GM15510 (cell line): ENCODE measurements around the gene RAD54L.

ENCODE experiments used
- POLR2A ChIP-seq: IDR thresholded peaks from 3 replicates; pipeline ENCODE4 v1.6.1; 2011; ENCODE audit warnings: borderline replicate concordance; ENCODE audit not compliant: insufficient read length; ENCODE audit errors: extremely low read depth

The RAD54L gene

DNA sequence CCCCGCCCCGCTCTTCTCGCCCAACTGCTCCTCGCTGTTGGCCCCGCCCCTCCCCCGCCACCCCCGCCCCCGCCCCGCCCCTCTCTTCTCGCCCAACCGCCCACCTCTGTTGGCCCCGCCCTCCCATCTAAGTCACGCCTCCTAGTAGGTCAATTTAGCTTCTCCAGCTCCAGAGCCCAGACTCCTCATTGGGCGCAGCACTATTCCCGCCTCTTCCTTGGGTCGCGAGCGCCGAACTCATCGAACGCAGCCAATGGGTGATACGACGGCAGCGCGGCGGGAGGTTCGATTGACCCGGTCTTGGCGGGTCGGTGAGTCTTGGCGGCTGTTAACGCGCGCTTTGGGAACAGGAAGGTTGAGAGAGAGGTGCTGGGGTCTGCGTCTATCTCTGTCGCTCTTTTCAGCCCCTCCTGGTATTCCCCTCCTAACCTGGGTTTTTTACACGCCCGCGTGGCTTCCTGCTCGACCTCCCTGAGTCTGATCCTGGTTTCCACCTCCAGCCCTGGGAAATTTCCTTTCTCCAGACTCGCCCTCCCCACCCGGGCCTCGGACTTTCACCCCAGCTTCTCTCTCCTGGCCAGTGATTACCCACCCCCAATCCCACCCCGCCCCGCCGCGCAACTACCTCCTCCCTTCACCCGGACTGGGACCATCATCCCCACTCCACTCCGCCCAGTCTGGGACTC lies at the start of gene RAD54L:
TSS of gene RAD54L (plus strand) at position 328 of the 686 bp plus-strand sequence. CDS start 643 bp downstream, outside the sequence.
- TF ChIP-seq POLR2A, result peak; percentile 70

DNA sequence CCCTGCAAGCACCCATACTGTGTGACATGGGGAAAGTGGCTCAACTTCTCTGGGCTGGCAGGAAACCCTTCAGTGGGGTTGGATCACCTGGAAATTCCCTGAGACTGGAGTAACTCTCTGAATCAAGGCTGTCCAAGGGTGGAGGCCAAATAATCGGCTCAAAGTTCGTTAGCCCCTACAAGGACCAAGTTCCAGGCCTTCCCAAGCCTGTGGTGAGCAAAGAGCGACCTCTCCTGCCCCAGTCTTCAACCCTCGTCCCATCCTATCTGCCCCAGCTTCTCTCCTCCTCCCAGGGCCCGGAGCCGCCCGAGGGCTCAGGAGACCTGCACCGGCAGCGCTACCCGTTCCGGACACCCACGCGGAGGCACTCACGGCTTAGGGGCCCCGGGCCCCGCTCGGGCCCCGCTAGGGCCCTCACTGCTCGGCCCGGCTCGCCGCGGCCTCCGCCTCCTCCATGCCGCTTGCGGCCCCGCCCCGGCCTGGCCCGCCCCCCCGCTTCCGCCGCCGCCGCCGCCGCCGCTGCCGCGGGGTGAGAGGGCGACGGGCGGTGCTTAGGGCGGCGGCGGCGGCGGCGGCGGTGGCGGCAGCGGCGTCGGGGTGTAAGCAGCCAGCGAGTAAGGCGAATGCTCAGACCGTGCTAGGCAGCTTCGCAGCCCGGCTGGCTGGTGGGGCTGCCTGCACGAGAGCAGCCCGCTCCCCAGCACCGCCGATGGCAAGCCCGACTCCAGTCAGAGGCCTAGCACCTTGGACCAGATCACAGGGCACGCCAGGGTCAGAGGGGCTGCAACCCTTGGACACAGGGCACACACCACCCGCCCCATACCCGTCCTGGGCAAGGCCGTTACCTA lies 49.4 kb upstream of the RAD54L start, which contains the start of gene POMGNT1:
TSS of gene POMGNT1 (minus strand) at position 471 of the 848 bp plus-strand sequence. CDS start 613 bp downstream, outside the sequence.
- TF ChIP-seq POLR2A, result peak; percentile 79

DNA sequence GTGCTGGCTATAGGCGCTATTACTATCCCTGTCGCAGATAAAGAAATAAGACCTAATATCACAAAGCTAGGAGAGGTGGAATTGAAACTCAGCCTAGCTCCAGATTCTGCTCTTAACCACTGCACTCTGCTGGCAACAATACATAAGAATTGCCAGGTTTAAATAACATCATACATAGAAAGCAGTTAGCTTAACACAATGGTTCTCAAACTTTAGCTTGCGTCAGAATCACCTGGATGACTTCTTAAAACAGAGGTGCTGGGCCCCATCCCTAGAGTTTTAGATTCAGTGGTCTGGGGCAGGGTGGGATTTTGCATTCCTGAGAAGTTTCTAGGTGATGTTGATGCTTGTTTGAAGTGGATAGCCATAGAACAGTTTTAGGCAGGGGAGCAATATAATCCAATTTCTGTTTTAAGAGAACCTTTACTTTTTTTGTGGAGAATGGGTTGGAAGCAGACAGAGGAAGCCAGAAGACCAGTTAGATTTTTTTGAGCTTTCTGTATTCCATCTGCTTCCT lies 48.3 kb upstream of the RAD54L start:
- TF ChIP-seq POLR2A, result no peak

DNA sequence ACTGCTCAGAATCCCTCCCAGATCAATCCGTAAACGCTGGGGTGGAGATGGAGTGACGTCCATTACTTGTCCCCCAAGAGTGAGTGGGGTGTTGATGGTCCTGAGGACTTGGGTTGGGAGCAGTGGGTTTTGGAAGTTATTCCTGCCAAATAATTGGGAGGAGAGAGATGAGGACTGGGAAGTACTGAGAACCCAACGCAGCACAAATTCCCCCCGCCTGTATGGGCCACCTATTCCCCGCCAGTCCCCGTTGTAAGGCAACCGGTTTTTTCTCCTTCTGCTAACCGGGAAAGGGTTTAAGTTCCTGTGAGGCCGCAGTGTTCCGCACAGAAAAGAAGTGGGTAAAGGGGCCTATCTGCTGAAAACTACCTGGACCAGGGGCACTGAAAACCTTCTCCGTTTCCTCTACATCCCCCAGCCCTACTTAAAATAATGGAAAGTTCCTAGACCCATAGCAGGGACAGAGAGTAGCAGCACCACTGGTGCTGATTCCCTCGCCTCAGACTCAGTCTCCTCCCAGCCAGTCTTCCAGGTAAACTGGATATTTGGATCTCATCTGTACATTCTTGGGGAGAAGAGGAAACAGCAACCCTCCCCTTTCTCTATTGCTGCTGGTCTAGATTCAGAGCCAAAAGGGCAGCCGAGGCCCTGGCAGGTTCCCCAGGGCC lies 43.7 kb upstream of the RAD54L start:
- no peak for TF ChIP-seq POLR2A

DNA sequence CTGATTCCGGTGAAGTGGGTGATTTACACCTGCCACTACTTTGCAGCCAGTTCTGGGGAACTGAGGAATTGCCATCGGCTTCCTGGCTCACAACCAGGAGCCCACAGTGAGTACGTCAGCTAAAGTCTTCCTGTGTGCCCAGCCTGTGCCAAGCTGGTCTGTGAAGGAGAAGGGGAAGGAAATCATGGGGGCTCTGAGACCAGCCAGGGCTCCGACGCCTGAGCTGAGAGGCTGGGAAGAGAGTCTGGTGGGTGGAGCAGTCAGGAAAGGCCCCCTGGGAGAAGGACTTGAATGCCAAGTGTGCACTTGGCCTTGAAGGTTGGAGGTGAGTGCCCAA lies 43.2 kb upstream of the RAD54L start:
- no peak for TF ChIP-seq POLR2A

- no peak for TF ChIP-seq POLR2A
These were observed 42.4 kb upstream of the RAD54L start for GRCh38 chr1:46205141-46205540.

GRCh38 chr1:46205791-46206190 lies 41.8 kb upstream of the RAD54L start:
- no peak for TF ChIP-seq POLR2A

- no peak for TF ChIP-seq POLR2A
These were observed 41.2 kb upstream of the RAD54L start for GRCh38 chr1:46206399-46206798.

GRCh38 chr1:46210561-46210960 lies 37.0 kb upstream of the RAD54L start:
- TF ChIP-seq POLR2A, result no peak

DNA sequence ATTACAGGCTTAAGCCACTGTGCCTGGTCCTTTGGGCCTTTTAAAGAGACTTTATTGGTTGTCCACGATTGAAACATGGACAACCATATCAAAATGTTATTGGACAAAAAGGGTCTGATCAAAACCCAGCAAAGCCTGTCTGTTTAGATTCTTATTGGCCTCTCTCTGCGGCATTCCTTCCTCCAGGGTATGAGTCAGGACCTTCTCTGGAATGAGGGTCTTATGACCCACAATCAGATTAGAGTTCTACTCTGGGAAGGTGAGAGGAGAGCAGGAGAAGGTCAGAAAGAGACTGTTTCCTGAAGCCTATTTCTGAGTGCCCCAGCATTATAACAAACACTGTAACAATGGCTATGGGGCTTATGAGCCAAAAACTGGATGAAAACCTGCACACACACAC lies 36.5 kb upstream of the RAD54L start:
- TF ChIP-seq POLR2A, result no peak

GRCh38 chr1:46215504-46215903 lies 32.1 kb upstream of the RAD54L start:
- no peak for TF ChIP-seq POLR2A

DNA sequence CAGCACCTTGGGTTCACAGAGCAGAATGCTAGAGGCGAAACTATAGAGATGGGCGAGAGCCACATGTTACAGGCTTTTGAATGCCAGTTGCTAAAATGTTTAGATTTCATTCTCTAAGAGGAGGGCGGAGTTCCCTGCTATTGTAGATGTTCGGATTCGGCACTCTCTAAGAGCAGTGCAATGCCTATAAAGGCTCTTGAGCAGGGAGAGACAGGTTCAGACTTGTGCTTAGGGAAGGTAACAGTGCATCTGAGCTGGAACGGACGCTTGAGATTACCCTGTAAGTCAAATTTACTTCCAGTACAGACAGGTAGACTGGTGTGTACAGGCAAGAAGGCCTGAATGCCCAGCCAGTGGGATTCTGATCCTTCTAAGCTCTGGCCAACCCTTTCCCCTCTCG lies 29.1 kb upstream of the RAD54L start:
- no peak for TF ChIP-seq POLR2A

DNA sequence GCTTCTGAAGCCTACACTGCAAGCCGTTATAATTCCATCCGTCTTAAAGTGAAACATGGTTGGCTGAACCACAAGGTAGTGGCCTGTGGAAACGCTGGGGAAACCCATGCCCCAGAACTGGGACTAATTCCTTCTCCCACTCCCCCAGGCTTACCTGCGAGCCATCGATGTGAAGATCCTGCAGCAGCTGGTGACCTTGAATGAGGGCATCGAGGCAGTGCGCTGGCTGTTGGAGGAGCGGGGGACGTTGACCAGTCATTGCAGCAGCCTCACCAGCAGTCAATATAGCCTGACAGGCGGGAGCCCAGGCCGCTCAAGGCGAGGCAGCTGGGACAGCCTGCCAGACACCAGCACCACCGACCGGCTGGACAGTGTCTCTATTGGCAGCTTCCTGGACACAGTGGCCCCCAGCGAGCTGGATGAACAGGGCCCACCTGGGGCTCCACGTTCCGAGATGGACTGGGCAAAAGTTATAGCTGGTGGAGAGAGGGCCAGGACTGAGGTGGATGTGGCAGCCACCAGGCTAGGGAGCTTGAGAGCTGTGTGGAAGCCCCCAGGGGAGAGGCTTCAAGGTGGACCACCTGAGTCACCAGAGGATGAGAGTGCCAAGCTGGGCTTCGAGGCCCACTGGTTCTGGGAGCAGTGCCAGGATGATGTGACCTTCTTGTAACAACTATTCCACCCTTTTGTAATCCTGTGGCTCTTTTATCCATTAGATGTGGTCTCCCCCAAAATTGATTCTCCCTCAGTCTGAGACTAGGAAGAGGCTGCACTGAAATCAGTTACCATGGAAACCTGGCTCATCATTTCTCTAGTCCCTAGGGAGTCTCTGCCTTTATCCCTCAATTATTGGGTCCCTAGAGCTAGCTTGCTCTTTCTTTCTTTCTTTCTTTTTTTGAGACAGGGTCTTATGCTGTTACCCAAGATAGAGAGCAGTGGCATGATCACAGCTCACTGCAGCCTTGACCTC lies 27.7 kb upstream of the RAD54L start:
- no peak for TF ChIP-seq POLR2A

DNA sequence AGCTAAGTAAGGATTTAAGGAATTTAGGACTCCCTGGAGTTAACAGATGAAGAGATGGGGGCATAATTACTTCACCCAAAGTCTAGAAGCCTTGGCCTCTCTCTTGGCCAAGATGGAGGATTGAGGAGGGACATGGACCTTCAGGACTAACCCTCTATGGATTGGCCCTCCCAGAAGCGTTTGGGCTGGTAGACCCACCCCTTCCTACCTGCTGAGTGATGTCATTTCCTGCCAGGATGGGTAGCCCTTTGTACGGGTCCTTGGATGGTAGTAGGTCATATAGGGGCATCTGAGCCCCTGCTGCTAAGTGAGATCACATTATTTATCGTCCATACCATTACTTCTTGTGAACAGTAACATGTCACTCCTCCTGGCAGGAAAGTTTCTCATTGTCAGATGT lies 26.8 kb upstream of the RAD54L start:
- no peak for TF ChIP-seq POLR2A
